Sigmoid colon (tissue), 7 donors: ENCODE measurements around the gene PPP1CB. TPM values are rescaled to one million over a fixed set of nuclear protein-coding genes. Genes with fewer than 3 reads are reported as not detected.
"Not testable (repeated sequence)": the region's sequence is repeated elsewhere in the genome, so short reads cannot be mapped to it uniquely, and the experiment has no call there.

Experiments
- DNase-seq: peaks from one replicate; pipeline ENCODE4 v3.0.0-alpha.2; 2019
- H3K27ac ChIP-seq, 4 donors: fragments of 200-600 bp; sonication (generic); one replicate each; pipeline ENCODE4 v1.5.1; 2016 to 2019; ENCODE audit warnings: mild to moderate bottlenecking in 1 of 4
- H3K27me3 ChIP-seq, 3 donors: fragments of 200-600 bp; sonication (generic); one replicate each; pipeline ENCODE4 v1.5.1; 2019; ENCODE audit warnings: mild to moderate bottlenecking in 1 of 3
- H3K36me3 ChIP-seq, 4 donors: fragments of 200-600 bp; sonication (generic); one replicate each; pipeline ENCODE4 v1.5.1; 2016 to 2019
- H3K4me1 ChIP-seq, 4 donors: fragments of 200-600 bp; sonication (generic); one replicate each; pipeline ENCODE4 v1.5.1; 2017 to 2019
- H3K4me3 ChIP-seq, 4 donors: fragments of 200-600 bp; sonication (generic); one replicate each; pipeline ENCODE4 v1.5.1; 2017 to 2019; ENCODE audit warnings: mild to moderate bottlenecking in 2 of 4, moderate library complexity in 1 of 4
- H3K9me3 ChIP-seq, 4 donors: fragments of 200-600 bp in 3 of 4; sonication (generic) in 3 of 4; one replicate each; pipeline versions ENCODE4 v1.5.1 to v1.6.1; 2013 to 2019
- CTCF ChIP-seq, 4 experiments: fragments of 450-650 bp in 3 of 4; fragments of 200-600 bp in 1 of 4; IDR thresholded peaks; one replicate each; pipeline ENCODE4 v1.5.1; 2016 to 2019; ENCODE audit warnings: antibody characterized with exemption in 4 of 4, mild to moderate bottlenecking in 3 of 4, moderate library complexity in 2 of 4
- EP300 ChIP-seq, 4 donors: sonication (generic); formaldehyde crosslinking; IDR thresholded peaks; one replicate each; pipeline ENCODE4 v1.6.1; 2017; ENCODE audit warnings: antibody characterized with exemption in 4 of 4
- POLR2A ChIP-seq, 2 donors: fragments of 450-650 bp; IDR thresholded peaks; one replicate each; pipeline ENCODE4 v1.6.1; 2016; ENCODE audit warnings: antibody characterized with exemption in 2 of 2, mild to moderate bottlenecking in 2 of 2, moderate library complexity in 2 of 2
- POLR2AphosphoS5 ChIP-seq, 4 donors: sonication (generic); formaldehyde crosslinking; IDR thresholded peaks; one replicate each; pipeline ENCODE4 v1.6.1; 2017; ENCODE audit warnings: antibody characterized with exemption in 4 of 4
- WGBS, 2 donors: extraction: QIAGEN DNeasy Blood & Tissue Kit; methylation state at CpG; one replicate each; pipeline ENCODE4 v1.1.7; 2013; 5-methylcytosine and 5-hydroxymethylcytosine counted together
- intact Hi-C: fragments of 100-400 bp; cut with DNase I; formaldehyde crosslinking; loops from one replicate; pipeline ENCODE4 v1.15.1; 2023
- polyA plus RNA-seq, 3 donors: library from polyadenylated mRNA; stranded (reverse); fragments of 200-250 nt; gene quantifications; one replicate each; pipeline ENCODE4 v1.2.3, GENCODE V29; 2013
- total RNA-seq, 4 donors: library from RNA; depleted of rRNA; stranded (reverse); fragments of >200 nt; gene quantifications; one replicate each; pipeline ENCODE4 v1.1.0, GENCODE V29; 2016
- donor health status: healthy with polysubstance abuse.
- donor health status: Bipolar disorder and iron deficiency.
- donor health status: healthy.

The PPP1CB gene
- total and polyA plus RNA-seq, 7 donors, result 88.7 to 567 (median 446) TPM

DNA sequence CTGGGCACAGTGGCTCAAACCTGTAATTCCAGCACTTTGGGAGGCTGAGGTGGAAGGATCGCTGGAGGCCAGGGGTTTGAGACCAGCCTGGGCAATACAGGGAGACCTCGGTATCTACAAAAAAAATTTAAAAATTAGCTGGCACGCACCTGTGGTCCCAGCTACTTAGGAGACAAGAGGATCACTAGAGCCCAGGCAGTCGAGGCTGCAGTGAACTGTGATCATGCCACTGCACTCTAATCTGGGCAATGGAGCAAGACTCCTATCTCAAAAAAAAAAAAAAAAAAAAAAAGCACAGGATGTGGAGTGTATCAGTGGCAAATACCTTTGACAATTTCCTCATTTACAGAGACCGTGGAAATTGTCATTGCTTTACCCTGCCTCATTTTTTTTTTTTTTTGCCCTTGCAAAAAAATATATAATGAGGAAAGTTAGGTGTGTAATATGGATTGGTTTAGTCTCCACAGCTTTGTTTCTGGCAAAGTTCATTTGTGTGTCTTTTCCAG lies 20.9 kb upstream of the PPP1CB start:
- Histone ChIP-seq H3K4me3 (no peak overlapping the region), H3K27me3 (no peaks in the 10 kb centered on the region), H3K36me3 (no peaks in the 10 kb centered on the region), H3K4me1 (peaks cover 0 to 14% (median 2%) of the 10 kb centered on the region in 4 donors), H3K9me3 (no peaks in the 10 kb centered on the region), H3K27ac (no peak overlapping the region)
- TF ChIP-seq CTCF (IDR thresholded peaks at IDR 0.05) (no peak), EP300 (IDR thresholded peaks at IDR 0.05) (no peak)
- 80 to 81% methylated on average over 5 of the region's 5 CpGs for WGBS, 2 donors
- DNase-seq, result no peak
- intact Hi-C loops, result no loop called here

DNA sequence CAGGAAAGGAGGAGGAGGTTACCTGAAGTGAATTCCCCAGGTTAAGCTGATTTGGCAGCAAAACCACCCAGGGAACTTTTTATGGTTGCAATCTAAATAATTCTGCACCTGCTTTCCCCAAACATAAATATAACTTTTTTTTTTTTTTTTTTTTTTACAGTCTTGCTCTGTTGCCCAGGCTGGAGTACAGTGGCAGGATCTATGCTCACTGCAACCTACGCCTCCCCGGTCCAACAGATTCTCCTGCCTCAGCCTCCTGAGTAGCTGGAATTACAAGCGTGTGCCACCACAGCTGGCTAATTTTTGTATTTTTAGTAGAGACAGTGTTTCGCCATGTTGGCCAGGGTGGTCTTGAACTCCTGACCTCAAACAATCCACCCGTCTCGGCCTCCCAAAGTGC lies 16.1 kb upstream of the PPP1CB start:
- Histone ChIP-seq H3K4me3 (no peak overlapping the region), H3K4me1 (peaks cover 0 to 19% (median 15%) of the 10 kb centered on the region in 4 donors), H3K27ac (peak overlapping the region; percentile 54 to 76 (median 73)), H3K36me3 (no peaks in the 10 kb centered on the region), H3K27me3 (no peaks in the 10 kb centered on the region), H3K9me3 (peaks cover 0 to 2% (median 0%) of the 10 kb centered on the region in 4 donors)
- TF ChIP-seq POLR2AphosphoS5 (IDR thresholded peaks at IDR 0.05), result no peak
- no peak for TF ChIP-seq EP300 (IDR thresholded peaks at IDR 0.05)
- TF ChIP-seq POLR2A (IDR thresholded peaks at IDR 0.05), result no peak
- TF ChIP-seq CTCF (IDR thresholded peaks at IDR 0.05), result no peak
- no peak for DNase-seq
- WGBS, 2 donors, result 43 to 76% methylated on average over 6 of the region's 6 CpGs
- intact Hi-C loops, result no loop called here

DNA sequence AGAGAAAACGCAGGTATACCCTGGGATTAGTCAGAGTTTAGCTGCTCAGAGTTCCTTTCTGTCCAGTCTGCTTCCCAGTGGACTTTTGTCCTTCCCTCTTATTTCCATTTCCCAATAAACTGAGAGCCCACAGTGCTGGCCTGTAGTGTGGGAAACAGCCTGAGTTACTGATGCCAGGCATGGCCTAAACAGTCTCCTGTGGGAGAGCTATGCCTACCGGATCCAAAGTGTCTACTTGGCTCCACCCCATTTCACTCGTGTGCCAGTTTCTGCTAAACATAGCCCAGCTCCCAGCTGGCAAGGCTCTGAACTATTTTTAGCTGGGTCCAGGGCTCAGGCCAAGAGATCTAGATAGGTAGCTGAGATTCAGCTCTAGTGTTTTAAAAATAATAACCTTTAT lies 15.6 kb upstream of the PPP1CB start:
- peak; percentile 94 for DNase-seq
- Histone ChIP-seq H3K27ac (peak overlapping the region; percentile 54 to 76 (median 73)), H3K27me3 (no peaks in the 10 kb centered on the region), H3K9me3 (peaks cover 0 to 2% (median 0%) of the 10 kb centered on the region in 4 donors), H3K4me3 (no peak overlapping the region), H3K4me1 (peaks cover 0 to 19% (median 15%) of the 10 kb centered on the region in 4 donors), H3K36me3 (no peaks in the 10 kb centered on the region)
- intact Hi-C loops, result no loop called here
- TF ChIP-seq EP300 (IDR thresholded peaks at IDR 0.05), result peak in 1 of 4 donors; percentile 30
- TF ChIP-seq POLR2A (IDR thresholded peaks at IDR 0.05), result no peak
- TF ChIP-seq POLR2AphosphoS5 (IDR thresholded peaks at IDR 0.05), result peak; percentile 21 to 72 (median 58)
- no peak for TF ChIP-seq CTCF (IDR thresholded peaks at IDR 0.05)
- WGBS, 2 donors, result 18 to 60% methylated on average over 3 of the region's 3 CpGs

DNA sequence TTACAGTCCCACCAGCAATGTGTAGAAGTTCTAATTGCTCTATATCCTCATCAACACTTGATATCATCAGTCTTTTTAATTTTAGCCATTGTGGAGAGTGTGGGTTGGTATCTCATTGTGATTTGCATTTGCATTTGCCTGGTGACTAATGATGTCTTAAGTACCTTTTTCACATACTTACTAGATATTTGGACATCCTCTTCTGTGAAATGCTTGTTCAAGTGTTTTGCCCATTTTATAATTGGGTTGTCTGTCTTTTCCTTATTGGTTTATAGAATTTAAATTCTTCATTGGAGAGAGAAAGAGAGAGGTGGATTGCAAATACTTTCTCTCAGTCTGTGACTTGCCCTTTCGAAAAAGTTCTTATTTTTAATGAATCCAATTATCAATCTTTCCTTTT lies 14.0 kb upstream of the PPP1CB start:
- DNase-seq, result no peak
- no peak for TF ChIP-seq POLR2AphosphoS5 (IDR thresholded peaks at IDR 0.05)
- no peak for TF ChIP-seq POLR2A (IDR thresholded peaks at IDR 0.05)
- TF ChIP-seq EP300 (IDR thresholded peaks at IDR 0.05), result no peak
- TF ChIP-seq CTCF (IDR thresholded peaks at IDR 0.05), result no peak
- Histone ChIP-seq H3K27ac (no peak overlapping the region), H3K36me3 (no peaks in the 10 kb centered on the region), H3K27me3 (no peaks in the 10 kb centered on the region), H3K4me1 (peaks cover 0 to 19% (median 15%) of the 10 kb centered on the region in 4 donors), H3K4me3 (no peak overlapping the region), H3K9me3 (peaks cover 0 to 2% (median 0%) of the 10 kb centered on the region in 4 donors)
- WGBS, 2 donors, result 98% methylated on average over 1 of the region's 1 CpG
- intact Hi-C loops, result no loop called here

- H3K4me1 ChIP-seq, intact Hi-C loops, H3K27me3 ChIP-seq, H3K9me3 ChIP-seq, H3K27ac ChIP-seq, H3K4me3 ChIP-seq, DNase-seq, H3K36me3 ChIP-seq: not testable (repeated sequence)
- 97 to 98% methylated on average over 6 of the region's 6 CpGs for WGBS, 2 donors
Observed at GRCh38 chr2:28742619-28743018, 9.0 kb upstream of the PPP1CB start.
